ENCODE results near the gene PDLIM1.
A peak's percentile ranks its signal among the peaks of the same experiment; 100 is the strongest.

PDLIM1 gene

DNA sequence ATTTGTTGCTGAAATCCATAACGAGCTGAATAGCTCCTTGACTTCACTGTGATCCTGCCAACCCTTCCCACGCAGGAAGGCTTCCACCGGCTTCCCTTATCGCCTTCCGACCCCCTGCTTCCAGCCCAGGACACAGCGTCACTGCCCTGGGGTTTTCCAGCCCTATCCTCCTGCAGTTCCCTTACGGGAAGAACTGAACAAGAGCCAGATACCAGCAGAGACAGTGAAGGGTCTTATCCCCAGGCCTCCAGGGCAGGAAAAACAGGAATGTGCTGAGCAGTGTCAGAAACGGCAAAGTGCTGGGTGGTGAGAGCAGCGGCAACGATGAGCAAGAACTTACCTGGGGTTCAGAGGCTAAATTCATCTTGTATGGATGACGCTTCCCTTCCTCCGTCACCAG, 22.4 kb downstream of the PDLIM1 start:
- Mint-ChIP-seq H3K4me3 (no peak overlapping the region), H3K9me3 (no peaks in the 10 kb centered on the region), H3K4me1 (ENCODE audit: low read depth) (peaks cover 7% of the 10 kb centered on the region), H3K27me3 (peaks cover 3% of the 10 kb centered on the region), H3K27ac (no peak overlapping the region), H3K36me3 (ENCODE audit: low read depth) (no peaks in the 10 kb centered on the region)

DNA sequence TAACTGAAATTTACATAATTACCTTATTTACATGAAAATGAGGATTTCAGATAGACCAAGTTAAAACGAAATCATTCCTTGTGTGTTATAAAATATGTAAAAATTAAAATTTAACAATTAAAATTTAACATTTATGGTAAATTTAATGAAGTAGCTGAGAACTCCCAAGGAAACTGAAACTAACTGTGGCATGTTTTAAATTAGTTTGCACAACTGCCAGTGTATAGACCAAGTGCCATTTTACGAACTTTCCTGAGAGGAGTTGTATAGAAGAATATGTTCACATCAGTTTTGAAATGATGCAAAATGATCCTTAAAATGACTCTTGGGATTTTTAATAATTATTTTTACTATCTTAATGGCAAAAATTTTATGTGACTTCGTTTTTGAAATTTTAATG, 23.6 kb downstream of the PDLIM1 start:
- Mint-ChIP-seq H3K4me1 (ENCODE audit: low read depth) (peaks cover 7% of the 10 kb centered on the region), H3K27me3 (peaks cover 3% of the 10 kb centered on the region), H3K4me3 (no peak overlapping the region), H3K9me3 (no peaks in the 10 kb centered on the region), H3K27ac (no peak overlapping the region), H3K36me3 (ENCODE audit: low read depth) (no peaks in the 10 kb centered on the region)

DNA sequence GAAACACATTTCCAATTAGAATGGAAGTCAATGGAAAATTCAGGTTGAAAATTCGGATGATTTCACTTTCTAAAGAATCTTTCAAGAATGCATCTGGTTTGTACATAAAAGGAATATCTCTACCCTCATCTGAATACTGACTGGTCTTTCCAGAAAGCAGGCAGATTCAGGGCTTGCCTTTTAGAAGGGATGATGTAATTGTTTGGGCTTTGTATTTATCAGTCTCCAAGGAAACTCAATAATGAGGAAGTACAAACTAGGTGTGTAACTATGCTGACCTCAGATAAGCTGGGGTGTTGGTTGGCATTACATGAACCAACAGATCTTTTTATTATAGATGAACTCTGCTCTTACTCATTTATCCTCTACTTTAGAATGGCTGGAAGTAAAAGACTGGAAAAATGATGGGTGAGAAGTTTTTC, 24.1 kb downstream of the PDLIM1 start:
- H3K27ac Mint-ChIP-seq: no peak overlapping the region
- H3K4me3 Mint-ChIP-seq: no peak overlapping the region
- H3K4me1 Mint-ChIP-seq (ENCODE audit: low read depth): peaks cover 7% of the 10 kb centered on the region
- peaks cover 3% of the 10 kb centered on the region for H3K27me3 Mint-ChIP-seq
- H3K9me3 Mint-ChIP-seq: no peaks in the 10 kb centered on the region
- no peaks in the 10 kb centered on the region for H3K36me3 Mint-ChIP-seq (ENCODE audit: low read depth)

DNA sequence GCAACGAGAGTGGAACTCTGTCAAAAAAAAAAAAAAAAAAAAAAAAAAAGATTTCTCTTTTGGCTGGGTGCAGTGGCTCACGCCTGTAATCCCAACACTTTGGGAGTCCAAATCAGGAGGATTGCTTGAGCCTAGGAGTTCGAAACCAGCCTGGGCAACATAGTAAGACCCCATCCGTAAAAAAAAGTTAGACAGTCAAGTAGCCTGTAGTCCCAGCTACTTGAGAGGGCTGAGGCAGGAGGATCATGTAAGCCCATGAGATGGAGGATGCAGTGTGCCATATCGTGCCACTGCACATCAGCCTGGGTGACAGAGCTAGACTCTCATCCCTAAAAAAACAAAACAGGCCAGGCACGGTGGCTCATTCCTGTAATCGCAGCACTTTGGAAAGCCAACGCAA, 25.2 kb downstream of the PDLIM1 start:
- Mint-ChIP-seq H3K4me1 (ENCODE audit: low read depth) (peaks cover 7% of the 10 kb centered on the region), H3K36me3 (ENCODE audit: low read depth) (no peaks in the 10 kb centered on the region), H3K9me3 (no peaks in the 10 kb centered on the region), H3K27me3 (peaks cover 3% of the 10 kb centered on the region), H3K4me3 (no peak overlapping the region), H3K27ac (no peak overlapping the region)

DNA sequence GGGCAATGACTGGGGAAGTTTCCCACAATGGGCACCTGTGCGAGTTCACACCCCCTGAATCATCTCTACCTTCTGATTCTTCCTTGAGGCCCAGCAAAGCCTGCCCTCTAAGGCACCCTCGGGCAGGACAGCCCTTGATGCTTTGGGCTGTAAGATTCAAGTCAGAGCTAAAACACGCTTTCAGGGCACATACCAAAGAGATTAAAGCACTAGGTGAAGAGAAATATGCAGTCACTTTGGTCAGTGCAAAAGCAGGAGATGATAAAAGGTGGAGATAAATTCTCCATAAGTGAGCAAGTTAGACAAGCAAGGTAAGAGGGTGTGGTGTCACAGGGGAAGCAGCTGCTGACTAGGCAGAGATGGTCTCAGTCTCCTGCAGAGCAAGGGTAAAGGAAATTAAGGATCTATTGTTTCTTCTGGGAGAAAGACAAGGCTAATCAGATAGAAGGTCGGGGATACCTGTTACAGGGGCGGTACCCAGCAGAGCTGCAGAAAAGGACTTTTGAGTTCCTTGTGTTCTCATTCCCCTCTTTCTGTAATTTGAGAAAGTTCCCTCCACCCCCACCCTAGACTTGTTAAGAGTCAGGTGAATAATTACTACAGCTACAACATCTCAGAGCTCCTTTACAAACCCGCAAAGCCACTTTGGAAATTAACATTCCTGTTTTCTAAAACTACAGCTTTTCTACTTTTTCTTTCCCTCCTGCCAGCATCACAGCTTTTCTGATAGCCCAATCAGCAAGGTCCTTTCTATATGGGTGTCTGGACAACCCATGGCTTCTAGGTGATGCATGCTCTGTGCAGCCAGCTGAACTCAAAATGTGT, 26.4 kb downstream of the PDLIM1 start:
- Mint-ChIP-seq H3K4me1 (ENCODE audit: low read depth) (peaks cover 7% of the 10 kb centered on the region), H3K36me3 (ENCODE audit: low read depth) (no peaks in the 10 kb centered on the region), H3K4me3 (no peak overlapping the region)

DNA sequence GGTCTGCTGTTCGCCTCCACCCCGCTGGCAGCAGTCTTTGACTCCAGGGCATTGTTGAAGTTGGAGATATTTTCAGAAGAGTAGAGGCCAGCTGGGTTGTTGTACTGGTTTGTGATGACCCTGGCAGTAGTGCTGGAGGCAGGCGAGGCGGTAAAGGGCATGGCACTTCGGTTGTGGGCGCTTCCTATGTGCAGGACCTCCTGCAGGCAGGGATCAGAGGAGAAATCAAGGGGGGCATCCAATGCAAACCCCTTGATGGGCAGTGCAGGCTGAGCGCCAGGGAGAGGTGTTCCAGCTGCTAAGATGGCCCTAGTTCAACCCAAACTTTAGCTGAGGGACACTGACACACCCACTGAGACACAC, 27.0 kb downstream of the PDLIM1 start:
- H3K27ac Mint-ChIP-seq: no peak overlapping the region
- no peaks in the 10 kb centered on the region for H3K9me3 Mint-ChIP-seq
- H3K4me3 Mint-ChIP-seq: no peak overlapping the region
- peaks cover 3% of the 10 kb centered on the region for H3K27me3 Mint-ChIP-seq
- H3K4me1 Mint-ChIP-seq (ENCODE audit: low read depth): peaks cover 7% of the 10 kb centered on the region
- H3K36me3 Mint-ChIP-seq (ENCODE audit: low read depth): no peaks in the 10 kb centered on the region

More for the DNA sequence above, 26.4 kb downstream of the PDLIM1 start:
- H3K27ac Mint-ChIP-seq: peak overlapping the region; percentile 41
- H3K9me3 Mint-ChIP-seq: no peaks in the 10 kb centered on the region
- peaks cover 3% of the 10 kb centered on the region for H3K27me3 Mint-ChIP-seq

DNA sequence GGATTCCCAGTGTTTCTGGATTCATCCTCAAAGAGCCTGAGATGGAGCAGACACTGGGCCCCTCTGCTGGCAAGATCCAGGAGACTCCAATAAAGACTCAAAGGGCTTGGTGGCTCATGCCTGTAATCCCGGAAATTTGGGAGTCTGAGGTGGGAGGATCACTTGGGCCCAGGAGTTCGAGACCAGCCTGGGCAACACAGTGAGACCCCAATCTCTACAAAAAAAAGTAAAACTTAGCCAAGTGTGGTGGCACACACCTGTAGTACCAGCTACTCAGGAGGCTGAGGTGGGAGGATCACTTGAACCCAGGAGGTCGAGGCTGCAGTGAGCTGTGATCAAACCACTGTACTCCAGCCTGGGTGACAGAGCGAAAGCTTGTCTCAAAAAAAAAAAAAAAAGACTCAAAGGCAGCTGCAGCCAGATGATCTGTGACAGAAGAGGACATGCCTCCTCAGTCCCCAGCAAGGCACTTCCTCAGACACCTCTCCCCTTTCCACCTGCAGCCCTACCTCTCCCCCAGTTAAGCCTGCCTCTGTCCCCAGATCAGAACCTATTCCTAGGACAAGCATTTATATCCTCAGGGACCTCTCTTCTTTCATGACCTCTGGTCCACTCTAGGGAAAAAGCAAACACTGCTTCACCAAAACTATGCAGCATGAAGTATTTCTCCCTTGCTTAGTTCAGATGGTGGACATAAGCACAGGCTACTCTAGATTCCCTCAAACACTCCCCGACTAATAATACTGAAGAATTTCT, 27.9 kb downstream of the PDLIM1 start:
- H3K36me3 Mint-ChIP-seq (ENCODE audit: low read depth): no peaks in the 10 kb centered on the region
- H3K4me1 Mint-ChIP-seq (ENCODE audit: low read depth): peaks cover 7% of the 10 kb centered on the region
- H3K27me3 Mint-ChIP-seq: peaks cover 3% of the 10 kb centered on the region
- H3K27ac Mint-ChIP-seq: no peak overlapping the region
- no peaks in the 10 kb centered on the region for H3K9me3 Mint-ChIP-seq
- H3K4me3 Mint-ChIP-seq: no peak overlapping the region

DNA sequence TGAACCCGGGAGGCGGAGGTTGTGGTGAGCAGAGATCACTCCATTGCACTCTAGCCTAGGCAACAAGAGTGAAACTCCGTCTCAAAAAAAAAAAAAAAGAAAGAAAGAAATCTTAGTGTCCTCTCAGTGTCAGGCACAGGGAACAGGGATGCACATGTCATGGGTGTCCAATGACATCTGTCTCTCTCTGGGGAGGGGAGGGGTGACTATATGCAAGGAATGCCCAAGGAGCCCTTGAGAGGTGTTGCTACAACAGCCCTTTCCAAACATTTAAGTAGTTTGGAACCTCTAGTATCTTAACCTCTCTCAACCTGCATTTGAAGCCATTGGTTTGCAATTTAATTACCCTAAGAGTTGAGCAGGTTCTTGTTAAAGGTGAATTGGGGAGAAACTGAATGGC, 28.9 kb downstream of the PDLIM1 start:
- Mint-ChIP-seq H3K27me3 (peaks cover 7% of the 10 kb centered on the region), H3K9me3 (peaks cover 6% of the 10 kb centered on the region), H3K27ac (no peak overlapping the region), H3K4me1 (ENCODE audit: low read depth) (peaks cover 6% of the 10 kb centered on the region), H3K36me3 (ENCODE audit: low read depth) (no peaks in the 10 kb centered on the region), H3K4me3 (no peak overlapping the region)

DNA sequence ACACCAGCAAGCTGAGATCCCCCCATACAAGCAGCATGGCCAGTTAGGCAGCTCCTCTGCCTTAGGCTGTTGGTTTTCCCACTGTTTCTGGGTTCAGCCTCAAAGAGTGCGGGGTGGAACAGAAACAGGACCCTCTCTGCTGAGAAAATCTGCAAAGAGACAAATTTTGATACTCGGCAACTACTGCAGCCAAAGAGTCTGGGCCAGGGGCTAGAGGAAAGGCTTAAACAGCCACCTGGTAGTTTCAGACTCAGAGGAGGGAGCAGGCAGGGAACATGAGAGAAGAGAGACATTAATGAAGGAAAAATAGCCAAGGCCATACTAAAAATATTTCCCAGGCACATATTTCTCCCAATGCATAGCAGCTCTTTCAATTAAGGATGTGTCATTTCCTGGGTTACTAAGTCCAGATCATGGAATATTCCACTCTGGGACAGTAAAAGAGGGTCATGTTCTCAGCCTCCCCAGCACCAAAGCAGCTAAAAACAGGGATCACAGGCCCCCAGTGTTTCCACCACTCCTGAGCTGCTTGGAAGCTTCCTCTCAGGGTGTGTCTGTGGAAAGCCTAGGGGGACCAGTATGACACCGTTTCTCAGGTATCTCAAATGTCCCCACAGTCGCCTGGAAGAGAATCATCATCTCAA, 29.8 kb downstream of the PDLIM1 start:
- Mint-ChIP-seq H3K36me3 (ENCODE audit: low read depth) (no peaks in the 10 kb centered on the region), H3K4me1 (ENCODE audit: low read depth) (no peaks in the 10 kb centered on the region), H3K4me3 (no peak overlapping the region), H3K27me3 (peaks cover 4% of the 10 kb centered on the region), H3K27ac (no peak overlapping the region), H3K9me3 (peaks cover 8% of the 10 kb centered on the region)

DNA sequence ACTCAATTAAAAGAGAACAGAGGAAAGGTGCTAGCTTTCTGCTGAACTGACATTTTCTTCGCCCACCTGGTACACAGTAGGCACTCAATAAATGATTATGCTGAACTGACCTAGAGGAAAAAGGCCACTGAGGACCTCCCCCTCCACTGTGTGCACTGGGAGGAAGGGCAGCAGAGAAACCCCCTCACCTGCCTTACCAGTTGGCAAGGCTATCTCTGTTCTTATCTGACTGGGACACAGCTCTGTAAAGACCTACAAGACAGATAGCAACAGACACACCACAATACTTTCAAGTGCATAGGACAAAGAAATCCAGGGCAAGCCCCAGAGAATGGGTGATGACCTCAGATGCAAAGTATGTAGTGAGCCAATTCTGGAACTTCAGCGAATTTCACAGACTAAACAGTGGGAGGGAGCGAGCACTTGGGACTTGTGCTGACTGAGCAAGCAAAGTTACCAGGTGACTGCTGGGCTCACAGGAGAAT, 30.4 kb downstream of the PDLIM1 start:
- peaks cover 14% of the 10 kb centered on the region for H3K9me3 Mint-ChIP-seq
- H3K4me1 Mint-ChIP-seq (ENCODE audit: low read depth): no peaks in the 10 kb centered on the region
- H3K27ac Mint-ChIP-seq: no peak overlapping the region
- no peak overlapping the region for H3K4me3 Mint-ChIP-seq
- H3K27me3 Mint-ChIP-seq: peaks cover 4% of the 10 kb centered on the region
- H3K36me3 Mint-ChIP-seq (ENCODE audit: low read depth): no peaks in the 10 kb centered on the region

DNA sequence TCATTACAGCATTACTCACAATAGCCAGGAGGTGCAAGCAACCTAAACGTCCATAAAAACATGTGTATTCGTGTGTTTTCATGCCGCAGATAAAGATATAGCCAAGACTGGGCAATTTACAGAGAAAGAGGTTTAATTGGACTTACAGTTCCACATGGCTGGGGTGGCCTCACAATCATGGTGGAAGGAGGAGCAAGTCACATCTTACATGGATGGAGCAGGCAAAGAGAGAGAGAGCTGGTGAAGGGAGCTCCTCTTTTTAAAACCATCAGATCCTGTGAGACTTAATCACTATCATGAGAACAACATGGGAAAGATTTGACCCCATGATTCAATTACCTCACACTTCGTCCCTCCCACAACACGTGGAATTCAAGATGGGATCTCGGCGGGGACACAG, 33.0 kb downstream of the PDLIM1 start:
- H3K4me1 Mint-ChIP-seq (ENCODE audit: low read depth): peaks cover 3% of the 10 kb centered on the region
- no peak overlapping the region for H3K27ac Mint-ChIP-seq
- H3K27me3 Mint-ChIP-seq: peaks cover 4% of the 10 kb centered on the region
- H3K36me3 Mint-ChIP-seq (ENCODE audit: low read depth): no peaks in the 10 kb centered on the region
- H3K4me3 Mint-ChIP-seq: no peak overlapping the region
- H3K9me3 Mint-ChIP-seq: peaks cover 14% of the 10 kb centered on the region

DNA sequence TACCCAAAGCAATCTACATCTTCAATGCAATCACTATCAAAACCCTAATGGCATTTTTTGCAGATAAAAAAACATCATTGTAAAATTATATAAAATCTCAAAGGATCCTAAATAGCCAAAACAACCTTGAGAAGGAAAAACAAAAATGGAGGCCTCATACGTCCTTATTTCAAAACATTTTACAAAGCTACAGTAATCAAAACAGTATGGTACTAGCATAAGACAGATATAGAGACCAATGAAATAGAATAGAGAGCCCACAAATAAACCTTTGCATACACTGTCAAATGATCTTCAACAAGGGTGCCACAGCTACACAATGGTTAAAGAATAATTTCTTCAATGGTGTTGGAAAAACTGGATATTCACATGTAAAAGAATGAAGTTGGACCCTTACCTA, 34.5 kb downstream of the PDLIM1 start:
- Mint-ChIP-seq H3K27me3 (peaks cover 4% of the 10 kb centered on the region), H3K27ac (no peak overlapping the region), H3K4me1 (ENCODE audit: low read depth) (peaks cover 4% of the 10 kb centered on the region), H3K36me3 (ENCODE audit: low read depth) (no peaks in the 10 kb centered on the region), H3K9me3 (peaks cover 14% of the 10 kb centered on the region), H3K4me3 (no peak overlapping the region)

DNA sequence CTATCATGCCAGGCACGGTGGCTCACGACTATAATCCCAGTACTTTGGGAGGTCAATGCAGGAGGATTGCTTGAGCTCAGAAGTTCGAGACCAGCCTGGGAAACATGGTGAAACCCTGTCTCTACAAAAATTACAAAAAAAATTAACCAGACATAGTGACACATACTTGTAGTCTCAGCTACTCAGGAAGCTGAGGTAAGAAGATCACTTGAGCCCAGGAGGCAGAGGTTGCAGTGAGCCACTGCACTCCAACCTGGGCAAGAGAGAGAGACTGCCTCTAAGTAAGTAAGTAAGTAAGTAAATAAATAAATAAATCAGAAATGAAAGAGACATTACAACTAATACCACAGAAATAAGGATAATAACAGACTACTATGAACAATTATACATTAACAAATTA, 36.2 kb downstream of the PDLIM1 start:
- no peaks in the 10 kb centered on the region for H3K36me3 Mint-ChIP-seq (ENCODE audit: low read depth)
- peaks cover 14% of the 10 kb centered on the region for H3K9me3 Mint-ChIP-seq
- no peak overlapping the region for H3K27ac Mint-ChIP-seq
- peaks cover 4% of the 10 kb centered on the region for H3K27me3 Mint-ChIP-seq
- H3K4me3 Mint-ChIP-seq: no peak overlapping the region
- H3K4me1 Mint-ChIP-seq (ENCODE audit: low read depth): peaks cover 4% of the 10 kb centered on the region

DNA sequence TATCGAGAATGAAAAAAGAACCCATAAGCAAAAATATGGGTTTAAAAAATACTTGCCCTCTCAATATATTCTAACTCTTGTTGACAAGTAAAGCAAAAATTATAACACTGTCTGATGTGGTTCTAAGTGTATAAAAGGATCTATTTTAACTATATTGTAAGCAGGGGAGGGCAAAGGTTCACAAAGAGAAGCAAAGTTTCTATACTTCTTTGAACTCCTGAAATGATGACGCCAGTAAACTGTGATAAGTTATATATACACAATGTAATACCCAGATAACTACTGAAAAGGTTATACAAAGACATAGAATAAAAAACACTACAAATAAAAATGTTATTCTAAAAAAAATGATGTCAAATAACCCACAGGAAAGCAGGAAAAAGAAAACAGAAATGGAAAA, 37.1 kb downstream of the PDLIM1 start:
- H3K36me3 Mint-ChIP-seq (ENCODE audit: low read depth): no peaks in the 10 kb centered on the region
- no peak overlapping the region for H3K4me3 Mint-ChIP-seq
- no peak overlapping the region for H3K27ac Mint-ChIP-seq
- H3K9me3 Mint-ChIP-seq: peaks cover 14% of the 10 kb centered on the region
- H3K27me3 Mint-ChIP-seq: peaks cover 4% of the 10 kb centered on the region
- H3K4me1 Mint-ChIP-seq (ENCODE audit: low read depth): peaks cover 4% of the 10 kb centered on the region

DNA sequence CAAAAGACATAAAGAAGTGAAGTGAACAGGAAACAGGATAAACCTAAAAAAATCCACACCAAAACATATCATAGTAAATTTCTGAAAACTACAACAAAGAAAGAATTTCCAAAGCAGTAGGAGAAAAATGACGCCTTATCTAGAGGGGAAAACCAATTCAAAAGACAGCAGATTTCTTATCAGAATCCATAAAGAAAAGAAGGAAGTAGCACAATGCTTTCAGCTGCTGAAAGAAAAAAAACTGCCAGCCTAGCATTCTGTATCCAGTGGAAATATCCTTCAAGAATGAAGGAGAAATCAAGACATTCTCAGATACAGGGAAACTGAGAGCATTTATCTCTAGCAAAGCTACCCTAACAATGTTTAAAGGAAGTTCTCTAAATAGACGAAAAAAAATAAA, 37.8 kb downstream of the PDLIM1 start:
- Mint-ChIP-seq H3K27ac (no peak overlapping the region), H3K9me3 (peaks cover 14% of the 10 kb centered on the region), H3K4me3 (no peak overlapping the region), H3K36me3 (ENCODE audit: low read depth) (no peaks in the 10 kb centered on the region), H3K27me3 (peaks cover 4% of the 10 kb centered on the region), H3K4me1 (ENCODE audit: low read depth) (peaks cover 4% of the 10 kb centered on the region)
